Left ventricle myocardium superior (tissue), 1 donor: ENCODE measurements around the gene UGT1A4. TPM values are rescaled to one million over a fixed set of nuclear protein-coding genes. Genes with fewer than 3 reads are reported as not detected.

ENCODE experiments used
- ATAC-seq: fragments of 200-7000 bp; cut with Tn5 transposase; one replicate; pipeline ENCODE4 v1.9.1; 2020; ENCODE audit warnings: mild to moderate bottlenecking, moderate library complexity
- DNase-seq: peaks from one replicate; pipeline ENCODE4 v3.0.0-alpha.2; 2020
- intact Hi-C: fragments of 100-400 bp; cut with micrococcal nuclease; formaldehyde crosslinking; loops from one replicate; pipeline ENCODE4 v1.11.0; 2022
- long read RNA-seq: library from polyadenylated mRNA; unstranded; transcript quantifications from one replicate; pipeline ENCODE4 v2.0.0, GENCODE V29; 2021
- total RNA-seq: library from RNA; stranded (reverse); fragmentation: NEBNext Ultra II Directional; extraction: Animal tissue kit (Norgen Biotek cat#: 25700); gene quantifications from one replicate; pipeline ENCODE4 v1.2.1, GENCODE V29; 2021
- donor health status: DM: no; HTN: yes; CAD: no; lungs with severe emphysema.

Gene UGT1A4
- not detected for total RNA-seq
- long read RNA-seq, result 0 reads

DNA sequence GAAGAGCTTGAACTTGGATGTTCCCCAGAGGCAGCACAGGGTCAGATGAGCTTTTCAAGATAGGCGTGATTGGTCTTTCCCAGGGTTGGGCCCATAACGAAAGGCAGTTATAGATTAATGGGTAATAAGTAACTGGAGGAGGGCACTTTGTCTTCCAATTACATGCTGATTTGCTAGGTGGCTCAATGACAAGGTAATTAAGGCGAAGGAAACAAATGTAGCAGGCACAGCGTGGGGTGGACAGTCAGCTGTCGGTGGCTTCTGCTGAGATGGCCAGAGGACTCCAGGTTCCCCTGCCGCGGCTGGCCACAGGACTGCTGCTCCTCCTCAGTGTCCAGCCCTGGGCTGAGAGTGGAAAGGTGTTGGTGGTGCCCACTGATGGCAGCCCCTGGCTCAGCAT lies at the start of gene UGT1A4:
UGT1A4 (plus strand) TSS at position 185 of the 400 bp plus-strand sequence; CDS start at position 270, 85 bp downstream.
- no peak for DNase-seq
- no peak for ATAC-seq
- intact Hi-C loops, result no loop called here

DNA sequence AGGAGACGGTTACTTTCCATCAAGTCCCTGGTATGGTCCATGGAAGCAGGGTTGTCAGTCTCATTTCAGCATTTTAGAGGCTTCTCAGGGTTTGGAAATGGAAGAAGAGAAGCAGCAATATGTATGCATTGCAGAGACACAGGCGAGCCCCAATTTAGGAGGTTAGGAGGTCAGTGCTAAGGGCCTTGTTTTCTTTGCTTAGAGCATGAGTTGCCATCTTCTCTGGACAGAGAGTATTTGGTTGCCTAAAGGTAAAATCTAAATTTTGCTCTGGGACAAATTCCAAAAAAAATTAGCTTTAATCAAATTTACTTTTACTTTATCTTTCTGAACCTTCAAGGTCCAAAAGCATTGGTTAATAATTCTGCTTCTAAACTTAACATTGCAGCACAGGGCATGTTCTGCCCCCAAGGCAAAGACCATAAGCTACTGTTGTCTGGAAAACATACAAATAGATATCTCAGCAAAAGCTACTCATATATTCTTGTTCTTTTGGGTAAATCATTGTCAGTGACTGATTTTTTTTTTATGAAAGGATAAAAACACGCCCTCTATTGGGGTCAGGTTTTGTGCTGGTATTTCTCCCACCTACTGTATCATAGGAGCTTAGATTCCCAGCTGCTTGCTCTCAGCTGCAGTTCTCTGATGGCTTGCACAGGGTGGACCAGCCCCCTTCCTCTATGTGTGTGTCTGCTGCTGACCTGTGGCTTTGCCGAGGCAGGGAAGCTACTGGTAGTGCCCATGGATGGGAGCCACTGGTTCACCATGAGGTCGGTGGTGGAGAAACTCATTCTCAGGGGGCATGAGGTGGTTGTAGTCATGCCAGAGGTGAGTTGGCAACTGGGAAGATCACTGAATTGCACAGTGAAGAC lies 47.0 kb upstream of the UGT1A4 start, which contains the start of gene UGT1A9:
UGT1A9 (plus strand) TSS at position 609 of the 872 bp plus-strand sequence; CDS start at position 646, 37 bp downstream.
- DNase-seq, result no peak
- intact Hi-C loops, result no loop called here
- ATAC-seq, result no peak

DNA sequence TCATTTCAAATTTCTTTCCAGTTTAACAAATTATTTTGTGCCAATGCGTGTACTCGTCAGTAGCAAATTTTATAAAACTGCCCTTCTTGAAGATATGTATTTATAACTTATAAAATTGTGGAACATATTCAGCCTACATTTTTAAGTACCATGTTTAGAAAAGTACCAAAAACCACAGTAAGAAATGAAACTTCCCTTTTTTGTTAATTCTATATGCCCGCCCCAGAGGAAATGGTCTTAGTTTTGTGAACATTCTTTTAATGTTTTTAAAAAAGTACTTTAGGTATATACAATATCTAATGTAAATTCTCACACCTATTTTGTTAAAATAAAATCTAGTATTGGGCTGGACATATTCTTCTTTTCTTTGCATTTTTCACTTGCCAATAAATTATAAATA lies 45.6 kb upstream of the UGT1A4 start:
- DNase-seq (no peak), ATAC-seq (no peak)
- intact Hi-C loops, result no loop called here

DNA sequence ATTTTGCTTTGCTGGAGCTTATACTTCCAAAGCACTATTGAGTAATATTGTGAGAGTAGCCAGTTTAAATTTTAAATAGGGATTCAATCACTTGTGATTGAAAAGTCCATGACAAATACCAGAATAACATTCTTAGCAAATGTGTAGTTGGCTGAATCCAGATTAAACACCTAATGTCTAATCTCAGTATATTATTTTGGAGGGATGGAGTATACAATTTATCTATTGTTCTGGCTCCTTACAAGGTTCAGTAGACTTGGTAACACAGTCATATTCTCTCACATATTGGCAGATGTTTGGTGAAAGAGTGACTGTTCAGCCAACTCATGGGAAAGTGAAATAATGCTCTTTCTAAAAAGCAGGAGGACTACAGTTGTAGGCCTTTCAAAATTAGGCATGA lies 44.6 kb upstream of the UGT1A4 start:
- ATAC-seq (no peak), DNase-seq (no peak)
- intact Hi-C loops, result no loop called here

DNA sequence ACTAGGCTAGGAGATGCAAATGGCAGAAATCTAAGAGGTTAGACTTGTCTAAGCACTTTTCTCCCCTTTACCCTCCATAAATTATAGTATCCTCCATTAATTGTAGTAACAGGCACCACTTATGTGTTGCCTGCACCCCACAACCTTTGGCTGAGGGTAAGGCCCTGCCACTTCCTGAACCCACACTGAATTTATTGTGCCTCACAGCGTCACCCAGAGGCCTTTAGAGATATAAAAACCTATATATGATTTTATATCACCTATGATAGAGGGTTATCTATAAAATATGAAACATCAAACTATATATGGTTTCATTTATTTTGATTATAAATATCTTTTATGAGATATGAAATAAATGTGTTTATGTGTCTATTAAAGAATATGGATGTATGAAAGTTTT lies 44.2 kb upstream of the UGT1A4 start:
- intact Hi-C loops, result no loop called here
- DNase-seq (no peak), ATAC-seq (no peak)

DNA sequence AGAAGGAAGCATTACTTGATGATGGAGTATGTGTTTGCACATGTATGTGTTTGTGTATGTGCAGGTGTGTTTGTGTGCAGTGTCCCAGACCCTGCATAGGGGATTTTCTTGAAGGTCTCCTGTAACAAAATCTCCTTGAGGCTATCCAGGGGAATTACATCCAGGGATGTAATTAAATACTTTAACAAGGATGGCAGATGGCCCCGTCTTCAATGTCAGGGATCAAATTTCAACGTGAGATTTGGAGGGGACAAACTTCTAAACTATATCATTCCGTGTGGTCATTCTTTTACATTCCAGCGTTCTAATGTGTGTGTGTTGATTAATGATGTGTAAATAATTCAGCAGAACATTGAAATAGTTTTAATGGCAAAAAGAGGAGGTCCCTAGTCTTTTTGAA lies 43.5 kb upstream of the UGT1A4 start:
- no peak for ATAC-seq
- intact Hi-C loops, result no loop called here

DNA sequence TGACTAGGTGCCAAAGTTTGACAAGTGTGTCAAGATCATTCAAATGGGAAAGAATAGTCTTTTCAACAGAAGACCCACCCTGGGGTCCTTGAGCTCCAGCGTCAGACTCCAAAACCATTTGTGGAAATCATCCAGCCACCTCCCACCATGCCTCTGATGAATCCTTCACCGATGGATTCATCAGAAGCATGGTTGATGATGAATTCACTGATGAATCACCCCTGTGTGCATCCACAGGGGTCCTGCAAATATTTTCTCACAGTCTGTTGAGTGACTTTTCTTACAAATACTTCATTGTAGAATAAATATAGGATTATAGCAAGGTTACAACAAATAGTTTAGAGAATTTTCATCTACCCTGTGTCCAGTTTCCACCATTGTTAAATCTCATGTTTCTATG lies 42.5 kb upstream of the UGT1A4 start:
- ATAC-seq, result no peak
- DNase-seq, result no peak
- intact Hi-C loops, result no loop called here

More for the DNA sequence above, 43.5 kb upstream of the UGT1A4 start:
- DNase-seq, result no peak

DNA sequence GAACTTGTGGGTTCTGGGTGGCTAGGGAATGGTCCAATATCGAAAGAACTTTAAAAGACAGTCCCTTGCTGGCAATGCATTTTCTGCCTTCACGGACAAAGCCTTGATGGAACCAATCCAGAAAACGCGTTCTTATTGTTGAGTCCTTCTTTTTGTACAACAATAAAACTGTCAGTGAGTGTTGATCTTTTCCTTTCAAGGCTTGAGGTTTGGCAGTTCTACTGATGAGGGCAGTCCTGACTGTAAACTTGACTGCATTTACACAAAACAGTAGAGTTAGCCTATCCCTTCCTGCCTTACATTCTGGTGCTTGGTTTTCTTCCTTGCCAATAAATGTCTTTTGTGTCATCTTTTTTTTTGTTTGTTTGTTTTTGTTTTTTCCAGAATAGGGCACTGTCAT lies 39.3 kb upstream of the UGT1A4 start:
- ATAC-seq (no peak), DNase-seq (no peak)
- intact Hi-C loops, result no loop called here

DNA sequence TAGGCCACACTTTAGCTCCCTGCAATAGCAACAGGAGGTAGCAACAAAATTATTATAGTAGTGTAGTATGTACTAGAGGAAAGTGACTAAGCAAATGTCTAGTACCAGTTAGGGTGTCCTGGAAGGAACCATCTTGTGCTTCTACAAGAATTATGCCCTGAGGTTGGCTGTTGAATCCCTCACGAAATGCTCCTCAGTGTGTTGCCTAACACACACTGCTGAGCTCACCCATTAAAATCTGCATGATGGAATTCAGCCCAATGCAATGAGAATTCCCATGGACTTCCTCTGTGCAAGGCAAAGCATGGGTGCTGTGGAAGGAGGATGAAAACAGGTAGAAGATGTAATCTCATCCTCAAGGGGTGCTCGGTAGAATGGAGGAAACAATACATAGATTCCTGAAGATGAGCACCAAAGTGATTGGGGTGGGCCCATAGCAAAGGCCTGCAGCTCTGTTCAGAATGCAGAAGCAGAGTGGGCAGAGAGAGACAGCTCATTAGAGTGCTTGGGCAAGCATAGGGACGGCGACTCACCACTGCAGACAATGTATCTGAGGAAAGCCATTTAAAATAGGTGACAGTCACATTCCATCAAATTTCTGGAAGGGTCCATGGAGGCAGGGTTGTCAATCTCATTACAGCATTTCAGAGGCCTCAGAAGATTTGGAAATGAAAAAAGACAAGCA lies 38.0 kb upstream of the UGT1A4 start:
- no peak for DNase-seq
- intact Hi-C loops, result no loop called here
- ATAC-seq, result no peak

DNA sequence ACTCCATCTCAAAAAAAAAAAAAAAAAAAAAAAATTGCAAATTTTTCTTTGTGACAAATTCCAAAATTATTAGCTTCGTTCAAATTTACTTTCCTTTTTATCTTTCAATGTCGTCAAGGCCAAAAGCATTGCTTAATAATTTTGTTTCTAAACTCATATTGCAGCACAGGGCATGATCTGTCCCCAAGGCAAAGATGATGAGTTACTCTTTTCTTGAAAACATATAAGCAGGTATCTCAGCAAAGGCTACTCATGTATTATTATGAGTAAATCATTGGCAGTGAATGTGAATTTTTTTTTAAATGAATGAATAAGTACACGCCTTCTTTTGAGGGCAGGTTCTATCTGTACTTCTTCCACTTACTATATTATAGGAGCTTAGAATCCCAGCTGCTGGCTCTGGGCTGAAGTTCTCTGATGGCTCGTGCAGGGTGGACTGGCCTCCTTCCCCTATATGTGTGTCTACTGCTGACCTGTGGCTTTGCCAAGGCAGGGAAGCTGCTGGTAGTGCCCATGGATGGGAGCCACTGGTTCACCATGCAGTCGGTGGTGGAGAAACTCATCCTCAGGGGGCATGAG lies 36.9 kb upstream of the UGT1A4 start, which contains the start of gene UGT1A7:
UGT1A7 (plus strand) TSS at position 381 of the 579 bp plus-strand sequence; CDS start at position 418, 37 bp downstream.
- intact Hi-C loops, result no loop called here
- ATAC-seq (no peak), DNase-seq (no peak)

DNA sequence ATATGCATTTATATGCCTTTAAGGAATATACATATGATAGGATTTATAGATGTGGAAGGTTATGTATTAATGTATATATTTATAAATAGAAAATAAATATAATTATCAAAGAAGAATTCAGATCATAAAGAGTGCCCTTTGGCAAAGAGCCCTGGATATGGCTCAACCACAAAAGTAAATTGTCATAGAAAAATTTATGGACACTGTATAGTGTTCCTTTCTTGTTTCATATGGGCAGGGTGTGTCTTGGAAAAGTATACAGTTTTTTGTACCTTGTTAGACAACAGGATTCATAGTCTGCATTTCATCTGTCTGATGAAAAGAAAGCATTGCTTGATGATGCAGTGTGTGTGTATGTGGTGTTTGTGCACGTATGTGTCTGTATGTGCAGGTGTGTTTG lies 33.9 kb upstream of the UGT1A4 start:
- ATAC-seq (no peak), DNase-seq (no peak)
- intact Hi-C loops, result no loop called here

DNA sequence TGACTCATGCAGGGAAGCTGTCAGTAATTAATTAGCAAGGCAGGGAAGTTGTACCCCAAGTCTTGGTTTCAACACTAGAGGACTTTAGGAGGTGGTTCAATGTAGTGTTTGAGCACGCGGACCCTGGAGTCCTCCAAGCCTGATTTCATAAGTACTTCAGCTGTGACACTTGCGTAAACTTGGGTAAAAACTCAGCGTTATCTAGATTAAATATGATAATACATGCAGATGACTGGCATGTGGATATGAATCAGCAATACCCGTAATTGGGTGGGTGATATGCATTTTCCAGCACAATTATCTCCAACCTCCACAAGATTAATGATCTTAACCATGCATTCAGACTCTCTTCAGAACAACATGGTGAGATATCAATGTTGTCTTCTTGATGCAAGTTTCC lies 31.6 kb upstream of the UGT1A4 start:
- intact Hi-C loops, result no loop called here
- ATAC-seq, result no peak

DNA sequence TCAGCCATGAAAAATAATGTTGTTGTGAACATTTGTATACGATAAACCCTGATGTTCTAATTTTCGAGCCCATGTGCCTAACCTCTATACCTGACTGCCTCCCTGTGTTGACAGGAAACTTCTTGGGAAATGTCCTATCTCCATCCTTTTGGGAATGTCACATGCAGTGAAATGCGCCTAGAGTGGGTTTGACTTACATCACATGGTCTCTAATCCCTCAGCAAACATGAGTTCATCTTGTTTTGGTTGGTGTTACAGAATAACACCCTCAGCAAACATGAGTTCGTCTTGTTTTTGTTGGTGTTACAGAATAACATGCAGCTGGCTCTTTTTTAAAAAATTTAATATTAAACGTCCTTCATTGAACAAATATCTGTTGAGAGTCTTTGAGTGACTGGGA lies 30.2 kb upstream of the UGT1A4 start:
- DNase-seq (no peak), ATAC-seq (no peak)
- intact Hi-C loops, result no loop called here

More for the DNA sequence above, 31.6 kb upstream of the UGT1A4 start:
- no peak for DNase-seq

DNA sequence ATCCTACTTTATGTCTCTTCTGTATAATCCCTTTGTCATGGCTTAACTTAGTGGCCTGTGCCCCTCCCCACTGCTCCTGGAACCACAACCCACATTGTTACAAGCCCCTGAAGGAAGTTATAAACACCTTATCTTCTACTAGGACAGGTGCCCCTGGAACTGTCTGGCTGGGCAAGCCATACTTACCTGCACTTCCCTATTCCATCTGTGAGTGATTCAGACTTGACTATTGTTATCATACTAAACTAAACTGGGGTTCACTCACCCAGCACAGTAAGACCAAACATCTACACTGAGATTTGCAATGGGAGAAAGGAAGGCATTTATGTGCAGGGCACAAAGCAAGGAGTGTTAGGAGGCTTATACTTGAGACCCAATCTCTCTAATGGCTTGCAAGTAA lies 29.5 kb upstream of the UGT1A4 start:
- intact Hi-C loops, result no loop called here
- no peak for ATAC-seq
- no peak for DNase-seq

DNA sequence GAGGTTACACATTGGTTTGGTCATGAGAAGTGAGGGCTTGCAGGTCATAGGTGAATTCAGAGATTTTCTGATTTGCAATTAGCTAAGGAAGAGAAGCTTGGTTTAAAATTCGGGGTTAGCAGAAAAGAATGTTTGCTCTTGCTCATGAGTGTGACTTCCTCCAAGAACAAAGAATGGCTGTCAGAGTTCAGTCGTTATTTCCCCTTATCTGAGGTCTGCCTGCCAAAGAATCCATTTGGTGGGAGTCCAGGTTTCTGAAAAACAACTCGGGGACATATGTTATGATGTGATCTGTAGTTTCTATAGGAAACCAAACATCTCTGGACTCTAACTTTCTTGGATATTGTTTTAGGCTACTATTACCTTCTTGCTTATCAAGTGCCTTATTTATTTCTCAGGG lies 29.0 kb upstream of the UGT1A4 start:
- no peak for ATAC-seq
- intact Hi-C loops, result no loop called here
- DNase-seq, result no peak

DNA sequence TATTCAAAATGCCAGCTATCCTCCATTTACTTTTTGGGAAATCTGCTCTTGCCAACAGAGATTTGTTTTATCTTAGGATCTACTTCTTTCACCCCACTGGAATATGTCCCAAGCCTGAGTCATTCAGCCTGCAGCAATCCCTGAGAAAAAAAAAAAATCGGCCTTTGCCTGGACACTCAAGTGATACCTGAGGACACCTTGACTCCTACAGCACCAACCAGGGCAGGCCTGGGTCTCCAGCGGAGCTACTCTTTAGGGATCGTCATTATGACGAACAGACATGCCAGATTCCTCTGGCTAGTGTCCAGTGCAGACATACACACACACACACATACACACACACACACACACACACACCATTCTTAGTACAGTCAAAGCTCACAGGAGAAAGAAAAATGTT lies 28.1 kb upstream of the UGT1A4 start:
- DNase-seq, result no peak
- no peak for ATAC-seq
- intact Hi-C loops, result no loop called here

DNA sequence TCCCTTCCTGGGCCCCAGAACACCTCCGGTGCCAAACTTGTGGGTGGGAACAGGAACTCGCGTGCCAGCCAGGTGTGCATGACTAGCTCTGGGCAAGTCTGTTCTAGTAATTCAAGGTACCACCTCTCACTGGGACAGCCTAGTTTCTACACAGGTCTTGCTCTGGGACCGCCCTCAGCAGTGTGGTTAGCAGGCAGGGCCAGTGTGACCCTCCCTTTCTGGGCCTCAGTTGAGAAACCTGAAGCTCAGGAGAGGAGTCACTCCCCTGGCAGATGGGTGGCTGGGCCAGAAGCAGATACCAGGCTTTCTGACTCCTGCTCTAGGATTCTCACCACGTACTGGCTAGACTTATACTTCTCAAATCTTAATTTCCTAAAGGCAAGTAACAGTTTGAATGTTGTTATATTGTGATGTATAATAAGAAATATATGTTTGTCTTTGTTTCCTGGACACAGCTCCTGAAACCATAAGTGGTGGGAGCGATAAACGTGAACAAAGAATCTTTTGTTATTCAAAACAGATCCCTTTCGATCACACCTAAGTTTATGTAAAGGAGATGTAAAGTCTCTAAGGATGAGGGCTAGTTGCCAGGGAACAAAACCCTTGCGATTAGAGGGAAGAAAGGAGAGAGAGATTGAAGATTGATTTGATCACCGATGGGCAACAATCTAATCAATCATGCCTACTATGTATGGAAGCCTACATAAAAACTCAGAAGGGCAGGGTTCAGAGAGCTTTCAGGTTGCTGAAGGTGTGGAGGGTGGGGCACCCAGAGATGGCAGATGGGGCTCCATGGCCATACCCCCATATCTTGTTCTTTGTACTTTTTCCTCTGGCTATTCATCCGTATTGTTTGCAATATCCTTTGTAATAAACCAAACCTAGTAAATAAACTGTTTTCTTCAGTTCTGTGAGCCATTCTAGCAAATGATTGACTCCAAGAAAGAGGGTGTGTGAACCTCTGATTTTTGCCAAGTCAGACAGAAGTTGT lies 26.8 kb upstream of the UGT1A4 start:
- no peak for ATAC-seq
- DNase-seq, result no peak
- intact Hi-C loops, result no loop called here

DNA sequence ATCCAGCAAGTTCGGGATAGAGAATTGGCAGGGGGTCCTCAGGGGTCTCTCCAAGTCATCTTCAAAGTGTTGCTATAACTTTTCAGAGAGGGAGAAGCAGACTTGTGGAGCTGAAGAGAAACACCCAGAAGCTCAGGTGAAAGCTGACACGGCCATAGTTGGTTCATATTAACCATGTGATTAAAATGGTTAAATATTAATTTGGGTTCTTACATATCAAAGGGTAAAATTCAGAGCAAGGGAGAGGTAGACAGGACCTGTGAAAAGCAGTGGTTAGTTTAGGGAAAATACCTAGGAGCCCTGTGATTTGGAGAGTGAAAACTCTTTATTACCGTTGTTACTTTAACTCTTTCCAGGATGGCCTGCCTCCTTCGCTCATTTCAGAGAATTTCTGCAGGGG lies 25.9 kb upstream of the UGT1A4 start, which contains the start of gene UGT1A6:
UGT1A6 (plus strand) TSS at position 243 of the 400 bp plus-strand sequence; CDS start at position 358, 115 bp downstream.
- ATAC-seq (no peak), DNase-seq (no peak)
- intact Hi-C loops, result no loop called here

DNA sequence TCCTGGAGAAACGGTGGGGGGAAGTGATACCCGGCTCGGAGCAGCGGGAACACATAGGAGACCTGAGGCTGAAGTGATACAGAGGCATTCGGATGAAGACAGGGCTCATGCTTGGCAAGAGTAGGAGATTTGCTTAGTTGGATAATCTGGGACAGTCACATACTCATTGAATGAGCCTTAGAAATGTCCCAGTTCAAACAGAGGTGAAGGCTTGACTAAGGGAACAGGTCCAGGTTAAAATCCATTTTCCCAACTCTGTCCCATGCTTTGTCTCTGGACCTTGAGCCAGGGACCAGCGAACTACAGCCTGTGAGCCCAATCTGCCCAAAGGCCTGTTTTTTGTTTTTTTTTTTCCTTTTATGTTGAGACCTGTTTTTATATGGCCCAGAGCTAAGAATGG lies 24.6 kb upstream of the UGT1A4 start:
- intact Hi-C loops, result no loop called here
- DNase-seq, result no peak
- no peak for ATAC-seq
